Measurements from ENCODE around the gene TUT4.

The TUT4 gene

GRCh38 chr1:52569449-52570210 lies 16.7 kb upstream of the TUT4 start:
- no peak for DNase-seq

GRCh38 chr1:52567943-52568342 lies 15.1 kb upstream of the TUT4 start:
- DNase-seq: no peak

- no peak for DNase-seq
Observed at GRCh38 chr1:52562766-52563165, 9.9 kb upstream of the TUT4 start.

GRCh38 chr1:52559875-52560274 lies 7.0 kb upstream of the TUT4 start:
- no peak for DNase-seq

DNA sequence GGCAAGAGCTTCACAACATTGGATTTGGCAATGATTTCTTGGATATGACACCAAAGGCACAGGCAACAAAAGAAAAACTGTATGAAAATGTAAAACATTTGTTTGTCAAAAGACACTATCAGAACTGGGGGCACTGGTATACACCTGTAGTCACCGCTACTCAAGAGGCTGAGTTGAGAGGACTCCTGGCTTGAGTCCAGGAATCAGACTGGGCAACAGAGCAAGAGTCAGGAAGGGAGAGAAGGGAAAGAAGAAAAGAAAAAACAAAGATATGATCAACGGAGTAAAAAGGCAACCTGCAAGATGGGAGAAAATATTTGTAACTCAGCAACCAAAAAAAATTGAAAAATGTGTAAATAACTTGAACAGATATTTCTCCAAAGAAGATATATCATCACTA lies 6.0 kb upstream of the TUT4 start:
- no peak for DNase-seq

- no peak for DNase-seq
Observed at GRCh38 chr1:52556641-52557360, 3.9 kb upstream of the TUT4 start.

GRCh38 chr1:52554756-52555155 lies 1.9 kb upstream of the TUT4 start:
- no peak for DNase-seq

DNA sequence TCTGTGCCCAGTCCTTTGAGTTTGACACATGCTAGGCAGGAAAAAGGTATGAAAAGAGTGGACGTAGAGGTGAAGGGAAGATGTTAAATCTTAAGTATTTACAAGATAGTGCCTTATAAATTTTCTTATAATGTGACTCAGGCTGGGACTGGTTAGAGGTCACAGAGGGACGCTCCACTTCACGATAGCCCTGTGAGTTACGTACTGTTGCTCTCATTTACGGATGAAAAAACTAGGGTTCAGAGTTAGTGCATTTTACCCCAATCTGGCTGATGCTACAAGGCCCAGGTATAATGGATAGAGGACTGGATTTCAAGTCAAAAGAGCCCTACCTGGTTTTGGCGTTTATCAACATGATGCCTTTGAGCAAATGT lies 1.4 kb upstream of the TUT4 start:
- no peak for DNase-seq

DNA sequence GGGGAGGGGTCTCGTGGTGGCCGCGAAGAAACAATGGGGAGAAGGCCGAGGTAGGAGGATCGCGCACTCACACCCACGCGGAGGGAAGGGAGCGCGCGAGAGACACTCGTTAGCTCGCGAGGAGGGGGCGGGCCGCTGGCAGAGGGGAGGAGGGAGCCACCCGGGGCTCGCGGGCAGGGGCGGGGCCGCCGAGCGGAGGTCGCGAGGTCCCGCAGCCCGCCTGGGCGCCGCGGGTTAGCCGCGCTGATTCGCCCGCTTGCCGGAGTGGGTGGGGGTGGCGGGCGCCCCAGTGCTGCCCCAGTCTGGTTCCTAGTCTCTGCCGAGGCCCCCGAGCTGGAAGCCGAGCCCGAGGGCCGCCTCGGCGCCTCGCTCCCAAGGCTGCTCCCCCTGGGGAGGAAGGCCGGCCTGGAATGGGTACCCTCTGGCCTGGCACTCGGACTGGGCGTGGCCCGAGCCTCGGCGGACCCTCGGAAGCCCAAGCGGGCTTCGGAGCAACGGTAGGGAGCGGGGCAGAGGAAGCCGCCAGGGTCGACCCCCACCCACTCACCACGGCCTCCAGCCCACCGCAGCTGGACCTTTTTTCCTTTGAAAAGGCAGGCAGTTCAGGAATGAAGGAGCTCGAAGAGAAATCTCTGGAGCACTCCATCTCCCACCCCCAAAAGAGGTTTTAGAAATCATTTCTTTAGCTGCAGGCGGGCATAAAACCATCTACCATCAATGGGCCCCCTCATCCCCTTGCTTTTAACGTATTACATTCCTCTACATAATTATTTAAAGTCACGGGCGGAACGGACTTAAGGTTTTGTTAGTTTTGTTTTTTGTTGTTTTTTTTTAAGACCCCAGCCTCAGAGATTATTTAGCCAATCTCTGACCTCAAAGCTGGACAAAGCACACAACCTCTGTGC lies 722 bp upstream of the TUT4 start:
- peak; percentile 92 for DNase-seq

DNA sequence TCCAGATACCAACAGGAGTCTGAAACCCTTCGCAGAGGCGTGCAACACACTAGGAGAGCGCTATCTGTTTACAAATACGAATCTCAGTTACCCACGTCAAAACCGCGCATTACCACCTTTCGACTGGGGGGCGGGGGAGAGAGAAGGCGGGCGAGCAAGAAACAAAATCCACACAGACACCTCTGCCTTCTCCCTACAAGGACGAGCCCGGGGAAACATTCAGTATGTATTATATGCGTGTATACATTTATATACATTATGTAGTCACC lies 722 bp downstream of the TUT4 start:
- DNase-seq: peak; percentile 79

- peak; percentile 55 for DNase-seq
Observed at GRCh38 chr1:52551507-52552235, 1.2 kb downstream of the TUT4 start.

- DNase-seq: no peak
Observed at GRCh38 chr1:52550447-52550846, 2.4 kb downstream of the TUT4 start.

GRCh38 chr1:52549267-52549666 lies 3.6 kb downstream of the TUT4 start:
- DNase-seq: no peak

DNA sequence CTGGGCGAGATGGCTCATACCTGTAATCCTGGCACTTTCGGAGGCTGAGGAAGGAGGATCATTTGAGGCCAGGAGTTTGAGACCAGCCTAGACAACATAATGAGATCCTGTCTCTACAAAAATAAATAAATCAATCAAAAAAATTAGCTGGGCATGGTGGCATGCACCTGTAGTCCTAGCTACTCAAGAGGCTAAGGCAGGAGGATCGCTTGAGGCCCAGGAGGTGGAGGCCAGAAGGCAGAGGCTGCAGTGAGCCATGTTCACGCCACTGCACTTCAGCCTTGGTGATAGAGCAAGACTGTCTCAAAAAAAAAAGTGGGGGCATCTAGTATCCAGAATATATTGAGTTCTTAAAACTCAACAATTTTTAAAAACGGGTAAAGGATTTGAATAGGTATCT lies 6.0 kb downstream of the TUT4 start:
- DNase-seq: no peak

DNA sequence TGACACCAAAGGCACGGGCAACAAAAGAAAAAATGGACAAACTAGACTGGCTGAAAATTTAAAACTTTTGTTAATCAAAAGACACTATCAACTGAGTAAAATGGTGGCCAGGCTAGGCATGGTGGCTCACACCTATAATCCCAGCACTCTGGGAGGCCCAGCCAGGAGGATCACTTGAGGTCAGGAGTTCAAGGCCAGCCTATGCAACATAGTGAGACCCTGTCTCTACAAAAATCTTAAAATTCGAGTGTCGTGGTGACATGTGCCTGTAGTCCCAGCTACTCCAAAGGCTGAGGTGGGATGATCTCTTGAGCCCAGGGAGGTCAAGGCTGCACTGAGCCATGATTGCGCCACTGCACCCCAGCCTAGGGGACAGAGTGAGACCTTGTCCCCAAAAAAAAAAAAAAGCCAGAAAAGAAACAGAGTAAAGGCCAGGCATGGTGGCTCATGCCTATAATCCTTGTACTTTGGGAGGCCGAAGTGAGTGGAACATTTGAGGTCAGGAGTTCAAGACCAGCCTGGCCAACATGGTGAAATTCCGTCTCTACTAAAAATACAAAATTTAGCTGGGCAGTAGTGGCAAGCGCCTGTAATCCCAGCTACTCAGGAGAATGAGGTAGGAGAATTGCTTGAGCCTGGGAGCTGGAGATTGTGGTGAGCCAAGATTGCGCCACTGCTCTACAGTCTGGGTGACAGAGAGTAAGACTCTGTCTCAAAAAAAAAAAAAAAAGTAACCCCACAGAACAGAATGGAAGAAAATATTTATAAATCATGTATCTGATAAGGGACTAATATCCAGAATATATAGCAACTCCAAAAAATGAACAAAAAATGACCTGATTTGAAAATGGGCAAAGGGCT lies 8.0 kb downstream of the TUT4 start:
- DNase-seq: no peak

GRCh38 chr1:52542085-52542688 lies 10.7 kb downstream of the TUT4 start:
- DNase-seq: no peak

DNA sequence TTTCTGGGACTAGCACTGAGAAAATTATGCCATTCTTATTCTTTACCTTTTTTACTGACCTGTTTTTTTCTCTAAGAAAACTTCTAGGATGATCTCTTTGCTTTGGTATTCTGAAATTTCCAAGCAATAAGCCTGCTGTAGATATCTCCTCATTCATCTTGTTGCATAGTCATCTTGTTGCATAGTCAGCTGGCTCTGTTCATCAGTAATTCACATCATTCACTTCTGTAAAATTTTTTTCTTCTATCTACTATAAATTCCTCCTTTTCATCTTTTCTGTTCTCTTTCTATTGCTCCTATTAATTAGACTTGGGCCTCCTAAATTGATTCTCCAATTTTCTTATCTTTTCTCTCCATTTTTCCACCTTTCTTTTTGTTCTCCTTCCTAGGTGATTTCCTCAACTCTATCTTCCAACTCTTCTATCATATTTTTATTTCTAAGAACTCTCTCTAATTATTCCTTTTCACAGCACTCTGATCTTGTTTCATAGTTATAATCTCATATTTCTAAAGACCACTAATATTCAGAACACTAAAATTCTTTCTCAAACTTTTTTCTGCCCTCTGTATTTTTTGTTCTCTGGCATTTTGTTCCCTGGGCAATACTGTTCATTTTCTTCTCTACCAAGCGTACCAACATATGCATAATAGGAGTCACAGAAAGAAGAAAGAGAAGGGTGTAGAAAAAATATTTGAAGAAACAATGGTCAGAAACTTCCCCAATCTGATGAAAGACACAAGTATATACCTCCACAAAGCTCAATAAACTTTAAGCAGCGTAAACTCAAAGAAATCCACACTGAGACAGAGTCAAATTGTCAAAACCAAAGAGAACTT lies 17.7 kb downstream of the TUT4 start:
- no peak for DNase-seq

- DNase-seq: no peak
Observed at GRCh38 chr1:52533713-52534112, 19.2 kb downstream of the TUT4 start.

DNA sequence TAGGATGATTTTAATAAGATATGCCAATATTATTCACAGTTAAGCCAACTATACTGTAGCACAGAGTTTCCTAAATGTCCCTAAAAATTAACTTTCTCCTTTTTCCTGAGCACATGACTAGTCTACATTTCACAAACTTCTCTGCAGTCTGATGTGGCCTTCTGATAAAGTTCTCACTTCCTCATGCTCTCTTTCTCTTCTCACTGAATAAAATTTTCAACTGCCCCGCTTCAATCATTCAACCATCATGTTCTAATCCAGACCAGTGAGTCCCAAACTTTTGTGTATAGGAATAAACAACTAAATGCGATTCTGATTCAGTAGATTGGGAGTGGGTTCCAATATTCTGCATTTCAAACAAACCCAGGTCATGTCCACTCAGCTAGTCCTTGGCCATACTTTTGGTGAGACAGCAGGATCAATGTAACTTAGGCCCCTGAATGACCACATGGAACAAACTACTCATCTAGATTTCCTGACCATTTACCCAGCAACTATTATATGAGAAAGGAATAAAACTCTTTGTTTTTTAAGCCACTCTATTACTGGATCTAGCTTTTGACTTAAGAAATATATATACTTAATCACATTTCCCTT lies 20.1 kb downstream of the TUT4 start:
- DNase-seq: no peak

GRCh38 chr1:52532247-52532646 lies 20.6 kb downstream of the TUT4 start:
- DNase-seq: no peak
